T-helper 1 cell (primary cell): ENCODE measurements around the gene COL18A1.

Source experiments
- DNase-seq, 5 donors: peaks; one replicate each; pipeline ENCODE4 v3.0.0-alpha.2; 2012 to 2020

COL18A1 gene

DNA sequence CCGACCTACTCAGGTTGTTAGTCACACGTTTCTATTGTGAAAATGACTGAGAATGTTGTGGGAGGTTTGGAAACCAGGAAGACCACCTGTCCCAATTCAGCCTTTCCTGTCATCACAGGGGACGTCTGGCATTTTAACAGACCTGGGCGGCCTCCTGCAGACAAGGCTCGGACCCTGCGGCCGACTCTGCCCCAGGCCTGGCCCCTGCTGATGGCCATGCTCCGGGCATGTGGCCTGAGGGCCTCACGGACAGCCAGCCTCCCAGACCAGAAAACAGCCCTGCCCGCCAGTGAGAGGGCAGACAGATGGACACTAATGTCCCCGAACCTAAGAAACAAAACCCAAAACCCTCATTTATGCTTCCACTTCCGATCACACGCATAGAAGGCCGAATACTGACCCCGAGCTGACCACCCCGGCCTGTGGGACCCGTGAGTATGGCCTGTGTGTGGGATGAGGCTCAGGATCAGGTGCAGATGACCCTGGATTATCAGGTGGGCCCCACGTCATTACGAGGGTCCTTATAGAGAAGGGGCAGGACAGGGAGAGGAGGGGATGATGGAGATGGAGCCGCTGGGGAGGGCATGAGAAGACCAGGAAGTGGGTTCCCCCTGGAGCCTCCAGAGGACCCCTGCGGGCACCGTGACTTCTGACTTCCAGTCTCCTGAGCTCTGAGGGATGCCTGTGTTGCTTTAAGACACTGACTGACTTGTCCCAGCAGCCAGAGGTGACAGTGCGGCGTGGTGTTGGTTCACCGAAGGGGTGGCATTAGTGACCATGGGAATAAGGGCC is 9.6 kb downstream of the COL18A1 start:
- peak in 1 of 5 donors; percentile 1 for DNase-seq

- DNase-seq: peak in 1 of 5 donors; percentile 5
Measured at GRCh38 chr21:45415188-45415942, 10.4 kb downstream of the COL18A1 start.

DNA sequence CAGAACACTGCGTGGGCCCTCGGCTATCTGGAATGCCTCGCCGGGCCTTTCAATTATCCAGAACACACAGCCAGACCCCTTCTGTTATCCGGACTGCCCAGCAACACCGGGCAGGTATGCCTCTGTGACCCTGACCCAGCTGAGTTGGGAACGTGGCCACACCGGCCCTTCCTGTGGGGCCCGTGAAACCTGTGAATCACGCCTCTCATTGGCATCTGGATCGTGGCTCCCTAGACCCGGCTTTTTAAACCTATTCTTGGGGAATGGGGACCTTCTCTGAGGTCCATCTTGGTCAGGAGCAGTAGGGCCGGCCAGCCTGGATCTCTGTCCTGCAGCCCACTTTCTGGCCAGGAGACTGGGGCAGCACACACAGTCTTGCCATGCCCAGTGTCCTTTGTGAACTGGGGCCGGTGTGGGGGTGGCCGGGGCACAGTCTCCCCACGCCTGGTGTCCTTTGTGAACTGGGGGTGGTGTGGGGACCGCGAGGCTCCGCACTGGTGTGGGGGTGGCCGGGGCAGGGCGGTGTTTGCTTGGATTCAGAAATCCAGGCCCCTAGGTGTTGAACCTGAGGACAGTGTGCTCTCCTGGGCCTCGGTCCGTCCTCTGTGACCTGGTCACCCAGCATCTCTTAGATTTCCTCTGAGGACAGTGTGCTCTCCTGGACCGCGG is 11.1 kb downstream of the COL18A1 start:
- peak in 1 of 5 donors; percentile 6 for DNase-seq

GRCh38 chr21:45416620-45417019 is 11.7 kb downstream of the COL18A1 start:
- no peak for DNase-seq

GRCh38 chr21:45417256-45417950 is 12.4 kb downstream of the COL18A1 start:
- no peak for DNase-seq

GRCh38 chr21:45417951-45418300 is 13.0 kb downstream of the COL18A1 start:
- DNase-seq: peak in 1 of 5 donors; percentile 2

DNA sequence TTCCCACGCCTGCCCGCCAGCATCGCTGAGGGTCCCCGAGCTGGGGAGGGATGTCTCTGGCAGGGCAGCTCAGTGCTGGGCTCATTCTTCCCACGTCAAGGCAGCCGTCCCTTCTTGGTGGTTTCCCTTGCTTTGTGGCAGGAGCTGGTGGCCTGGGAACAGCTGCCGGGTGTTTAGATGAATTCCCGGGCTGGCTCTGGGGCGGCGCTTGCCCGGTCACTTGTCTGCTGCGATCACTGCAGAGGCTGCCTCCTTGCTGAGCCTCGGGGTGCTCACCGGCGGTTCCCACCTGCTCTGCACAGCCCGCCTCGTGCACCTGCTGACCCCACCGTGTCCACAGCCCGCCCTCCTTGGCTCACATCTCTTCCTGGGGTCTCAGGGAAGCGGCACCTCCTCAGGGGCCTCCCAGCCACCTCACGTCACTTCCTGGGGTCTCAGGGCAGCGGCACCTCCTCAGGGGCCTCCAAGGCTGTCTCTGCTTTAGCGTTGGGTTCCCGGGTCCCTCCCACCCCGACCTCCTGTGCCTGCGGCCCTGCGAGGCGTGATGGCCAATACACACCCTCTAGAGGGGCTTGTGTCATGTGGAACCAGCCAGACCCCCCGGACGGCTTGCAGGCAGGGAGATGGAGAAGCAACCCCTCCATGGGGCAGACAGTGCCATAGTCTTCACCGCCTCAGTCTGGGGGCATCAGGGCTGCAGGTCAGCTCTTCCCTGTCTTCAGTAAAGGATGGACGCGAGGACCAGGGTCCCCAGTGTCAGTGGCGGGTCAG is 13.5 kb downstream of the COL18A1 start:
- peak in 1 of 5 donors; percentile 5 for DNase-seq

DNA sequence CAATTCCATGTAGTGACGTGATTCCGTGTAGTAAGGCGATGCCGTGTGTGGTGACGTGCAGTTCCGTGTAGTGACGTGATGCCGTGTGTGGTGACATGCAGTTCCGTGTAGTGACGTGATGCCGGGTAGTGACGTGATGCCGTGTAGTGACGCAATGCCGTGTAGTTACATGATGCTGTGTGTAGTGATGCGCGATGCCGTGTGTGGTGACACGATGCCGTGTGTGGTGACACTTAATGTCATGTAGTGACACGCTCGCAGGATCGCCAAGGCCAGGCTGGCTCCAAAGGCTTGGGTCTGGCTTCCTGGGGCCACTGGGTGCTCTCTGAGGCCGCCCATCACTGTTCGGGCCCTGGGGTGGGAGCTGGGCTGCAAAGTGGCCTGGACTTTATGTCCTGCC is 14.2 kb downstream of the COL18A1 start:
- no peak for DNase-seq

DNA sequence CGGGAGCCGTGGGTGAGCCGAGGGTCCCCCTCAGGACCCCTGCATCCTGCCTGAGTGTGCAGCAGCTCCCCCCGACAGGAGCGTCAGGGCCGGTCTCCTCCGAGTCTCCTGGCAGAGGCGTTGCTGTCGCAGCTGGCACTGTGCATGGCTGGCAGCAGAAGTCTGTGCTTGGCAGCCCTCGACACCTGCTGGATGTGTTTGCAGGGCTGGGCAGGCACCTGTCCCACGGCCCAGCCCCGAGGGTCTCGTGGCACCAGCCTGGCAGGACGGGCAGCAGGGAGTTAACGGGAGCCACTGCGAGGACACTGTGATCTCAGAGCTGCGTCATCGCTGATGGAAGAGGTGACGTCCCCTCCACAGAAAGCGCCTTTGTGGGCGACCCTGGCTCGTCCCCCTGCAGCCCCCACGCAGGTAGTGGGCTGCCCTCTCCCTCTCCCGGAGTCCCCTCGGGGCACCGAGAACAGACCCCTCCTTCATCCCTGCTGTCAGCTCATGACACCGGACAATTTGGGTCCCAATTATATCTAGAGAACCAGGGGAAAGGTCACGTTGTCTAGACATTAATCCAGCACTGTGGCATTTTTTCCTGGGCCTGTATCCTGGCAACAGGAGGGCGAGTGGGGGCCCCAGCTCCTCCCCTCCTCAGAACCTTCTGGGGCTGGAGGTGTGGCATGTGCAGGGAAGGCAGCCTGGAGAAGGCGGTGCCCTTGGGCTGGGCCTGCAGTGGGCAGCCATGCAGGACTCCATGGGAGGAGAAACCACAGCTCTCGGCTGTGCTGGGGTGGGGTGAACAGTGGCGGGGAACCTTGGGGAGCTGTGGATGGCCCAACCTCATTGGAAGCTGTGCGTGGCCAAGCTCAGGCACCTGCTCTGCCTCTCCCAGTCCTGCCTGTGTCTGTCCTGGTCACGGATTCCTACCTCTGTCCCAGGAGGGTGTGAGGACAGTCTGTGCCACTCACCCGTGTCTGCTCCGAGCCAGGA is 15.4 kb downstream of the COL18A1 start:
- no peak for DNase-seq

- peak in 2 of 5 donors; percentile 3 to 5 for DNase-seq
Measured at GRCh38 chr21:45421071-45421845, 16.3 kb downstream of the COL18A1 start.

DNA sequence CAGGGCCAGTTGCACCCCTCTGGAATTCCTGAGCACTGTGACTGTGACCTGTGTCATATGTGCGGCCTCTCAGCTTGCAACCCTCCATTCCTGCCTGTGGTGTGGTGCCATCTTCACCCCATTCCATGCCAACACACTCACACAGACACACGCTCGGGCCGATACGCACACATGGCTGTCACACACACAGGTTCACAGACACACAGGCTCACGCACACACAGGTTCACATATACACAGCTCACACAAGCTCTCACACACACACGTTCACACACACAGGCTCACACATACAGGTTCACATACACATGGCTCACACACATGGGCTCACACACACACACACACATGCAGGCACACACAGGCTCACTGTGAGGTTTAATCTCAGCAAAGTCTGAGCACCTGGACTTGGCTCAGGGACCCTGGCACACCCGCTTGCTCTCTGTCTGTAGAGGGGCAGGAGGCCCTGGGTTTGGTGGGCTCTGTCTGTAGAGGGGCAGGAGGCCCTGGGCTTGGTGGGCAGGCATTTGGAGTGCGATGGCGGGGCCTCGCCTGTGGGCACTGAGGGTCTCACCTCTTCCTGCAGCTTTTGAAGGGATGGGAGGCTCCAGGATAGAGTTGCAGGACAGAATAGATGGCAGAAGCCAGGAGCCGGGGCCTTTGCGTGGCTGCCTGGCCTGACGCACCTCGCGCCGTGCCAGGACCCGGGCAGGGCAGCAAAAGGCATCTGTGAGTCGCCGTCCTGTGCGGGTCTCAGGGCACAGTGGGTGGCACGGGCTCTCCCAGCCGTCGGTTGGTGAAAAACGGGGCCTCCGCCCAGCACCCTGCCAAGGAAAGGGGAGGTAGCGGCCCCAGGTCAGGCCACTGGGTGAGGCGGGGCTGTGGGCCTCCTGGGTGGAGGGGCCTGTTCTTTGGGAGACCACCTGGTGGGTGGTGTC is 17.1 kb downstream of the COL18A1 start:
- DNase-seq: peak in 1 of 5 donors; percentile 7

- no peak for DNase-seq
Measured at GRCh38 chr21:45423201-45423955, 18.4 kb downstream of the COL18A1 start.

DNA sequence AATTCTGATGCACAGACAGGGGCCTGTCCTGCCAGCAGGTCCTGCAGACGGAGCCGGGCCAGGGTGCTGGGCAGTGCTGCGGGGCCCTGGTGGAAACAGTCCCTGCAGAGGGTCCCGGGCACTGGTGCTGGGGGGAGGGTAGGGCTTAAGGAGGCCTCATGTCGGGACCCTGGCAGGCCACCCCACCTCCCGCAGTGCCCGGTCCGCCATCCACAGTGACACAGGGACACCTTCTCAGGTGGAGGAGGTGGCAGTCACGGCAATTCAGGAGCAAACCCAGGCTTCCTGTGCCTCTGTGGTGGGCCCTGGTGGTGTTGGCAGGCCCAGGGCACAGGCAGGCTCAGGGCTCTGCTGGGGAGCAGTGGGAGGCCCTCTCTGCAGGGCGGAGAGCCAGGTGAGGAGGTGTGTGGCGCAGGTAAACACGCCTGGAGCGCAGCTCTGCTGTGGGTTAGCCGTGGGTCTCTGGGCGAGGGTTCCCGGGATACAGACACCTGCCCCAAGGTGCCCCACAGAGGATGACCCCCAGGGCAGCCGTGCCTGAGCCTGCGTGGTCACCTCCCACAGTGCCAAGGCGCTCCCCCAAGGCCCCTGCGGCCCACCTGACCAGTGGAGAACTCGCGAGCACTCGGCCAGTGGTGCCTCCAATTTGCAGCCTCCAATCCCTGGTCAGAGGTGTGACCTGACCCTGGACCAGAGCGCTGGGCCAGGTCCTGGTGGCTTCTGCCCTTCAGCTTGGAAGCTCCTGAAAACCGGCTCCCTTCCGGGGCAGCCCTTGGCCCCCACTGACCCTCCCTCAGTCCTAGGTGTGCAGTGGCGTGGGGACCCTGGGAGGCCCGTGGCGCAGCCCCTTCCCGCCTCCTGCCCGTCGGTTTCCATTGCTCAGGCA is 19.2 kb downstream of the COL18A1 start:
- no peak for DNase-seq

- no peak for DNase-seq
Measured at GRCh38 chr21:45424854-45425795, 20.2 kb downstream of the COL18A1 start.

GRCh38 chr21:45427331-45428271 is 22.6 kb downstream of the COL18A1 start:
- no peak for DNase-seq
